VCaP (cell line): ENCODE results near the gene ANO3.
"Not testable (repeated sequence)": the region's sequence is repeated elsewhere in the genome, so short reads cannot be mapped to it uniquely, and the experiment has no call there.

Source experiments
- H3K27ac ChIP-seq: fragments of 450-650 bp; 2 replicates; pipeline ENCODE4 v1.5.1; 2017
- CTCF ChIP-seq: fragments of 450-650 bp; conservative IDR thresholded peaks from 2 replicates; pipeline ENCODE4 v1.5.1; 2017; ENCODE audit warnings: mild to moderate bottlenecking, moderate library complexity

Gene ANO3

GRCh38 chr11:26583550-26583949 is 251.6 kb downstream of the ANO3 start:
- H3K27ac ChIP-seq = no peak overlapping the region
- no peak for TF ChIP-seq CTCF

GRCh38 chr11:26584818-26585217 is 252.9 kb downstream of the ANO3 start:
- no peak for TF ChIP-seq CTCF

GRCh38 chr11:26587073-26587472 is 255.1 kb downstream of the ANO3 start:
- no peak for TF ChIP-seq CTCF
- H3K27ac ChIP-seq = no peak overlapping the region

More at GRCh38 chr11:26584818-26585217, 252.9 kb downstream of the ANO3 start:
- no peak overlapping the region for H3K27ac ChIP-seq

- H3K27ac ChIP-seq = no peak overlapping the region
- TF ChIP-seq CTCF = no peak
Observed at GRCh38 chr11:26593691-26594090, 261.8 kb downstream of the ANO3 start.

- H3K27ac ChIP-seq = not testable (repeated sequence)
Observed at GRCh38 chr11:26595207-26595865, 263.4 kb downstream of the ANO3 start.

GRCh38 chr11:26597049-26597689 is 265.2 kb downstream of the ANO3 start:
- not testable (repeated sequence) for H3K27ac ChIP-seq

- no peak for TF ChIP-seq CTCF
- no peak overlapping the region for H3K27ac ChIP-seq
Observed at GRCh38 chr11:26597899-26598298, 266.0 kb downstream of the ANO3 start.

GRCh38 chr11:26599425-26599824 is 267.5 kb downstream of the ANO3 start:
- no peak for TF ChIP-seq CTCF
- no peak overlapping the region for H3K27ac ChIP-seq
